ENCODE data around the gene MOBP.

Gene MOBP

DNA sequence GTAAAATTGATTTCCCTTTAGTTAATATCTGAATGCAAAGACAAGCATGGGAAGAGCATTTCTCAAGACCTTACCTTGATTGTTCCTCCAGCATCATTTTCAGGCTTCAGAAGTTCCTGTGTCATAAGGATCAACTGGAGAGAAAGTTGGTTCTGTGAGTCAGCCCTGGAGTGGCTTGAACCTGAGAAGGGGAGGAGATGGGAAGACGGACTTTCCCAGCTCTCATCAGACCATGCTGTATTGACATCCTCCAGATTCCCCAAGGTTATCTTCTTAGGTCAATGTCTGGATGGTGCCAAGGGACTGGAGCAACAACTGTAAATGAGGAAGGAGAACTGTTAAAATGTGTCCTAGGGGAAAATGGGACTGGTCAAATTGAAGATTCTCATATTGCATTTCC, 40.0 kb upstream of the MOBP start:
- POLR2A ChIA-PET: interaction anchor here (0.6 kb wide), 1 partner anchor 12 kb away, joined by 3 read pairs; no protein-coding TSS in a partner anchor
- no peaks in the 10 kb centered on the region for H3K4me1 ChIP-seq (ENCODE audit: control insufficient read depth, insufficient read depth, low read length)
- H3K36me3 ChIP-seq (ENCODE audit: control insufficient read depth in 2 of 2, insufficient read depth in 1 of 2, low read length in 2 of 2): no peaks in the 10 kb centered on the region
- TF ChIP-seq ZNF626 (tag by site-specific recombination; IDR thresholded peaks at IDR 0.05): no peak
- TF ChIP-seq, protein P1, sequence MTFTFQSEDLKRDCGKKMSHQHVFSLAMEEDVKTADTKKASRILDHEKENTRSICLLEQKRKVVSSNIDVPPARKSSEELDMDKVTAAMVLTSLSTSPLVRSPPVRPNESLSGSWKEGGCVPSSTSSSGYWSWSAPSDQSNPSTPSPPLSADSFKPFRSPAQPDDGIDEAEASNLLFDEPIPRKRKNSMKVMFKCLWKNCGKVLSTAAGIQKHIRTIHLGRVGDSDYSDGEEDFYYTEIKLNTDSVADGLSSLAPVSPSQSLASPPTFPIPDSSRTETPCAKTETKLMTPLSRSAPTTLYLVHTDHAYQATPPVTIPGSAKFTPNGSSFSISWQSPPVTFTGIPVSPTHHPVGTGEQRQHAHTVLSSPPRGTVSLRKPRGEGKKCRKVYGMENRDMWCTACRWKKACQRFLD (tag by site-specific recombination; IDR thresholded peaks at IDR 0.05): no peak
- TF ChIP-seq ZFP69B (tag by site-specific recombination; IDR thresholded peaks at IDR 0.05): no peak
- no peak for TF ChIP-seq HOXC10 (CRISPR knock-in tag; IDR thresholded peaks at IDR 0.05)
- H3K4me3 ChIP-seq (ENCODE audit: low read depth, low read length): no peak overlapping the region
- CTCF ChIA-PET: interaction anchor here (0.5 kb wide), 1 partner anchor 19 kb away, joined by 3 read pairs; no protein-coding TSS in a partner anchor
- no peaks in the 10 kb centered on the region for H3K9me3 ChIP-seq (ENCODE audit: control insufficient read depth, insufficient read depth, low read depth, low read length)
- no peak overlapping the region for H3K27ac ChIP-seq (ENCODE audit: extremely low read depth, low read depth, low read length)

DNA sequence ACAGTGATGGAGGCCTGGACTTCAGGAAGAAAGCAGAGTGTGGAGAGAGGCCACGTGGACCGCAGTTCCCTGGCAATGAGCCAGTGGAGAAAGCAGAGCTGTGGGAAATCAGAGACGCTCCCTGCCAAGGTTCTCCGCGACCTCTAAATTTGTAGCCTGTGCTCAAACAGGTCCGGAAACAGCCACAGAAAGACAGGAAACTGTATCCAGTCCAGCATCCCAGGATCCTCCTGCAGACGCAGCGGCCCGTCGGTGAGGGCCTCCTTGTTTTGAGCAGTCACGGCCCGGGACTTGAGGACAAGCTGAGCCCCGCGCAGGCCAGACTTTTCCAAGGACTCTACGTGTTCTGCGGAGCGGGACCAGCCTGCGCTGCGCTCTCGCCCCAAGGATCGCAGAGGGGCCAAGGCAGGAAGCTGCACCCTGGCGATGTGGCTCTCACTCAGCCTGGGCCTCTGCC, 38.7 kb upstream of the MOBP start:
- no peaks in the 10 kb centered on the region for H3K9me3 ChIP-seq (ENCODE audit: control insufficient read depth, insufficient read depth, low read depth, low read length)
- CTCF ChIA-PET: interaction anchor here (0.5 kb wide), 1 partner anchor 26 kb away, joined by 3 read pairs; no protein-coding TSS in a partner anchor
- TF ChIP-seq KLF9 (tag by site-specific recombination; IDR thresholded peaks at IDR 0.05; ENCODE audit: low read depth) (no peak), ZNF155 (tag by site-specific recombination; IDR thresholded peaks at IDR 0.05) (no peak), ZBTB7A (tag by site-specific recombination; IDR thresholded peaks at IDR 0.05; ENCODE audit: low read depth) (no peak), ZNF335 (tag by site-specific recombination; conservative IDR thresholded peaks at IDR 0.05) (no peak), SALL2 (tag by site-specific recombination; IDR thresholded peaks at IDR 0.05; ENCODE audit: borderline replicate concordance) (no peak), ZNF76 (tag by site-specific recombination; IDR thresholded peaks at IDR 0.05; ENCODE audit: borderline replicate concordance, low read depth) (no peak), OSR2 (tag by site-specific recombination; IDR thresholded peaks at IDR 0.05) (no peak), ZNF747 (tag by site-specific recombination; IDR thresholded peaks at IDR 0.05) (no peak)
- TF ChIP-seq, protein P2, sequence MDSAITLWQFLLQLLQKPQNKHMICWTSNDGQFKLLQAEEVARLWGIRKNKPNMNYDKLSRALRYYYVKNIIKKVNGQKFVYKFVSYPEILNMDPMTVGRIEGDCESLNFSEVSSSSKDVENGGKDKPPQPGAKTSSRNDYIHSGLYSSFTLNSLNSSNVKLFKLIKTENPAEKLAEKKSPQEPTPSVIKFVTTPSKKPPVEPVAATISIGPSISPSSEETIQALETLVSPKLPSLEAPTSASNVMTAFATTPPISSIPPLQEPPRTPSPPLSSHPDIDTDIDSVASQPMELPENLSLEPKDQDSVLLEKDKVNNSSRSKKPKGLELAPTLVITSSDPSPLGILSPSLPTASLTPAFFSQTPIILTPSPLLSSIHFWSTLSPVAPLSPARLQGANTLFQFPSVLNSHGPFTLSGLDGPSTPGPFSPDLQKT (IDR thresholded peaks at IDR 0.05; ENCODE audit: borderline replicate concordance, low read depth, low read length): no peak
- no peaks in the 10 kb centered on the region for H3K36me3 ChIP-seq (ENCODE audit: control insufficient read depth in 2 of 2, insufficient read depth in 1 of 2, low read length in 2 of 2)
- H3K4me3 ChIP-seq (ENCODE audit: low read depth, low read length): no peak overlapping the region
- H3K27ac ChIP-seq (ENCODE audit: extremely low read depth, low read depth, low read length): no peak overlapping the region
- POLR2A ChIA-PET: no interaction called here
- no peaks in the 10 kb centered on the region for H3K4me1 ChIP-seq (ENCODE audit: control insufficient read depth, insufficient read depth, low read length)

DNA sequence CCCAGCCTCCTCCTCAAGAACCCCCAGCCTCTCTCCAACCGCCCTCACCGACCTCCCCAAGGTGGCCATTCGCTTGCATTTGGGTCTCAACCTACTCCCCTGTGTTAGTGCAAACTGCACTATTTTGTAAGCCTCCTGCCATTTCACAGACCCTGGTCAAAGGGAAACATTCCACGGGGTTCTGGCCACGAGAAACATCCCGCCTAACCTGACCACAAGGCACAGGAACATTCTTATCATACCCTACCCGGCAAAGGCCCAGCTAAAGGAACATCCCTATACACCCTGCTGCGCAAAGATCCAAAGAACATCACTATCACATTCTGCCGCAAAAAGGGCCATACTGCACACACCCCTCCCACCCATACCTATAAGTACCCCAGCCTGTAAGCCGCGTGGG, 38.0 kb upstream of the MOBP start:
- Histone ChIP-seq H3K27ac (ENCODE audit: extremely low read depth, low read depth, low read length) (no peak overlapping the region), H3K36me3 (ENCODE audit: control insufficient read depth in 2 of 2, insufficient read depth in 1 of 2, low read length in 2 of 2) (no peaks in the 10 kb centered on the region), H3K4me3 (ENCODE audit: low read depth, low read length) (no peak overlapping the region), H3K4me1 (ENCODE audit: control insufficient read depth, insufficient read depth, low read length) (no peaks in the 10 kb centered on the region), H3K9me3 (ENCODE audit: control insufficient read depth, insufficient read depth, low read depth, low read length) (no peaks in the 10 kb centered on the region)
- TF ChIP-seq ZNF157 (tag by site-specific recombination; IDR thresholded peaks at IDR 0.05): no peak
- no peak for TF ChIP-seq ZNF341 (tag by site-specific recombination; IDR thresholded peaks at IDR 0.05; ENCODE audit: low read depth)
- TF ChIP-seq ZNF19 (tag by site-specific recombination; IDR thresholded peaks at IDR 0.05; ENCODE audit: low read depth): no peak
- TF ChIP-seq ZNF132 (tag by site-specific recombination; IDR thresholded peaks at IDR 0.05; ENCODE audit: borderline replicate concordance): no peak
- no peak for TF ChIP-seq ZNF292 (tag by site-specific recombination; IDR thresholded peaks at IDR 0.05; ENCODE audit: borderline replicate concordance, low read depth)
- TF ChIP-seq ZNF24 (tag by site-specific recombination; IDR thresholded peaks at IDR 0.05): no peak
- no peak for TF ChIP-seq ZFP69B (tag by site-specific recombination; IDR thresholded peaks at IDR 0.05)
- TF ChIP-seq ZNF596 (tag by site-specific recombination; IDR thresholded peaks at IDR 0.05): no peak
- TF ChIP-seq ZNF350 (tag by site-specific recombination; IDR thresholded peaks at IDR 0.05): no peak
- TF ChIP-seq, protein P3, sequence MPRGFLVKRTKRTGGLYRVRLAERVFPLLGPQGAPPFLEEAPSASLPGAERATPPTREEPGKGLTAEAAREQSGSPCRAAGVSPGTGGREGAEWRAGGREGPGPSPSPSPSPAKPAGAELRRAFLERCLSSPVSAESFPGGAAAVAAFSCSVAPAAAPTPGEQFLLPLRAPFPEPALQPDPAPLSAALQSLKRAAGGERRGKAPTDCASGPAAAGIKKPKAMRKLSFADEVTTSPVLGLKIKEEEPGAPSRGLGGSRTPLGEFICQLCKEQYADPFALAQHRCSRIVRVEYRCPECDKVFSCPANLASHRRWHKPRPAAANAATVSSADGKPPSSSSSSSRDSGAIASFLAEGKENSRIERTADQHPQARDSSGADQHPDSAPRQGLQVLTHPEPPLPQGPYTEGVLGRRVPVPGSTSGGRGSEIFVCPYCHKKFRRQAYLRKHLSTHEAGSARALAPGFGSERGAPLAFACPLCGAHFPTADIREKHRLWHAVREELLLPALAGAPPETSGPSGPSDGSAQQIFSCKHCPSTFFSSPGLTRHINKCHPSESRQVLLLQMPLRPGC (tag by site-specific recombination; IDR thresholded peaks at IDR 0.05): no peak
- no peak for TF ChIP-seq GLIS2 (tag by site-specific recombination; IDR thresholded peaks at IDR 0.05)
- no peak for TF ChIP-seq ZNF221 (tag by site-specific recombination; IDR thresholded peaks at IDR 0.05; ENCODE audit: borderline replicate concordance)
- TF ChIP-seq ZNF561 (tag by site-specific recombination; IDR thresholded peaks at IDR 0.05; ENCODE audit: borderline replicate concordance): no peak
- TF ChIP-seq, protein P4, sequence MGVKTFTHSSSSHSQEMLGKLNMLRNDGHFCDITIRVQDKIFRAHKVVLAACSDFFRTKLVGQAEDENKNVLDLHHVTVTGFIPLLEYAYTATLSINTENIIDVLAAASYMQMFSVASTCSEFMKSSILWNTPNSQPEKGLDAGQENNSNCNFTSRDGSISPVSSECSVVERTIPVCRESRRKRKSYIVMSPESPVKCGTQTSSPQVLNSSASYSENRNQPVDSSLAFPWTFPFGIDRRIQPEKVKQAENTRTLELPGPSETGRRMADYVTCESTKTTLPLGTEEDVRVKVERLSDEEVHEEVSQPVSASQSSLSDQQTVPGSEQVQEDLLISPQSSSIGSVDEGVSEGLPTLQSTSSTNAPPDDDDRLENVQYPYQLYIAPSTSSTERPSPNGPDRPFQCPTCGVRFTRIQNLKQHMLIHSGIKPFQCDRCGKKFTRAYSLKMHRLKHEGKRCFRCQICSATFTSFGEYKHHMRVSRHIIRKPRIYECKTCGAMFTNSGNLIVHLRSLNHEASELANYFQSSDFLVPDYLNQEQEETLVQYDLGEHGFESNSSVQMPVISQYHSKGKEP (tag by site-specific recombination; IDR thresholded peaks at IDR 0.05): no peak
- TF ChIP-seq ZNF121 (tag by site-specific recombination; IDR thresholded peaks at IDR 0.05): no peak
- TF ChIP-seq OSR2 (tag by site-specific recombination; IDR thresholded peaks at IDR 0.05): no peak
- no peak for TF ChIP-seq ZFP37 (tag by site-specific recombination; IDR thresholded peaks at IDR 0.05)
- no peak for TF ChIP-seq GFI1B (tag by site-specific recombination; IDR thresholded peaks at IDR 0.05)
- POLR2A ChIA-PET: no interaction called here
- CTCF ChIA-PET: no interaction called here

All from HEK293 (cell line).